Measurements from ENCODE around the gene TPGS2.

TPGS2 gene

GRCh38 chr18:36757081-36757480 is 71.7 kb downstream of the TPGS2 start:
- peak; percentile 15 for DNase-seq (ENCODE audit: low read depth, low spot score)
- TF ChIP-seq ZNF274 (IDR thresholded peaks at IDR 0.05; ENCODE audit: low read depth, low read length) (no peak), YY1 (IDR thresholded peaks at IDR 0.05; ENCODE audit: insufficient read depth, insufficient read length) (no peak), SUZ12 (IDR thresholded peaks at IDR 0.05; ENCODE audit: extremely low read depth, insufficient read depth, insufficient read length) (no peak)
- H3K9ac ChIP-seq (ENCODE audit: insufficient read length, low read depth): no peak overlapping the region
- no peak overlapping the region for H3K4me3 ChIP-seq (ENCODE audit: insufficient read length, low read depth)
- H3K9me3 ChIP-seq (ENCODE audit: insufficient read depth, low read length): no peaks in the 10 kb centered on the region
- no peaks in the 10 kb centered on the region for H3K36me3 ChIP-seq (ENCODE audit: insufficient read depth, insufficient read length, low read length)
- H3K4me1 ChIP-seq (ENCODE audit: insufficient read depth, insufficient read length): no peaks in the 10 kb centered on the region
- H3K27me3 ChIP-seq (ENCODE audit: insufficient read depth, insufficient read length): no peaks in the 10 kb centered on the region

- no peak for TF ChIP-seq ZNF274 (IDR thresholded peaks at IDR 0.05; ENCODE audit: low read depth, low read length)
- no peak for TF ChIP-seq YY1 (IDR thresholded peaks at IDR 0.05; ENCODE audit: insufficient read depth, insufficient read length)
- no peak for TF ChIP-seq SUZ12 (IDR thresholded peaks at IDR 0.05; ENCODE audit: extremely low read depth, insufficient read depth, insufficient read length)
- Histone ChIP-seq H3K9me3 (ENCODE audit: insufficient read depth, low read length) (no peaks in the 10 kb centered on the region), H3K9ac (ENCODE audit: insufficient read length, low read depth) (no peak overlapping the region), H3K4me3 (ENCODE audit: insufficient read length, low read depth) (no peak overlapping the region), H3K4me1 (ENCODE audit: insufficient read depth, insufficient read length) (no peaks in the 10 kb centered on the region), H3K36me3 (ENCODE audit: insufficient read depth, insufficient read length, low read length) (no peaks in the 10 kb centered on the region), H3K27me3 (ENCODE audit: insufficient read depth, insufficient read length) (no peaks in the 10 kb centered on the region)
- no peak for DNase-seq (ENCODE audit: low read depth, low spot score)
These were observed 72.6 kb downstream of the TPGS2 start for GRCh38 chr18:36756242-36756641.

GRCh38 chr18:36752929-36753865 is 75.6 kb downstream of the TPGS2 start:
- DNase-seq (ENCODE audit: low read depth, low spot score): no peak
- no peaks in the 10 kb centered on the region for H3K36me3 ChIP-seq (ENCODE audit: insufficient read depth, insufficient read length, low read length)

GRCh38 chr18:36745219-36745975 is 83.4 kb downstream of the TPGS2 start:
- no peaks in the 10 kb centered on the region for H3K9me3 ChIP-seq (ENCODE audit: insufficient read depth, low read length)
- DNase-seq (ENCODE audit: low read depth, low spot score): no peak
- no peak overlapping the region for H3K9ac ChIP-seq (ENCODE audit: insufficient read length, low read depth)
- no peaks in the 10 kb centered on the region for H3K36me3 ChIP-seq (ENCODE audit: insufficient read depth, insufficient read length, low read length)
- no peaks in the 10 kb centered on the region for H3K4me1 ChIP-seq (ENCODE audit: insufficient read depth, insufficient read length)
- no peak for TF ChIP-seq SUZ12 (IDR thresholded peaks at IDR 0.05; ENCODE audit: extremely low read depth, insufficient read depth, insufficient read length)
- H3K27me3 ChIP-seq (ENCODE audit: insufficient read depth, insufficient read length): no peaks in the 10 kb centered on the region
- H3K4me3 ChIP-seq (ENCODE audit: insufficient read length, low read depth): no peak overlapping the region

More at GRCh38 chr18:36752929-36753865, 75.6 kb downstream of the TPGS2 start:
- Histone ChIP-seq H3K4me1 (ENCODE audit: insufficient read depth, insufficient read length) (no peaks in the 10 kb centered on the region), H3K27me3 (ENCODE audit: insufficient read depth, insufficient read length) (no peaks in the 10 kb centered on the region), H3K9me3 (ENCODE audit: insufficient read depth, low read length) (no peaks in the 10 kb centered on the region), H3K9ac (ENCODE audit: insufficient read length, low read depth) (no peak overlapping the region), H3K4me3 (ENCODE audit: insufficient read length, low read depth) (no peak overlapping the region)
- no peak for TF ChIP-seq SUZ12 (IDR thresholded peaks at IDR 0.05; ENCODE audit: extremely low read depth, insufficient read depth, insufficient read length)
- no peak for TF ChIP-seq YY1 (IDR thresholded peaks at IDR 0.05; ENCODE audit: insufficient read depth, insufficient read length)
- TF ChIP-seq ZNF274 (IDR thresholded peaks at IDR 0.05; ENCODE audit: low read depth, low read length): no peak

GRCh38 chr18:36744261-36744876 is 84.4 kb downstream of the TPGS2 start:
- Histone ChIP-seq H3K36me3 (ENCODE audit: insufficient read depth, insufficient read length, low read length) (no peaks in the 10 kb centered on the region), H3K27me3 (ENCODE audit: insufficient read depth, insufficient read length) (no peaks in the 10 kb centered on the region), H3K4me1 (ENCODE audit: insufficient read depth, insufficient read length) (no peaks in the 10 kb centered on the region), H3K9me3 (ENCODE audit: insufficient read depth, low read length) (no peaks in the 10 kb centered on the region), H3K4me3 (ENCODE audit: insufficient read length, low read depth) (no peak overlapping the region), H3K9ac (ENCODE audit: insufficient read length, low read depth) (no peak overlapping the region)
- DNase-seq (ENCODE audit: low read depth, low spot score): no peak
- no peak for TF ChIP-seq SUZ12 (IDR thresholded peaks at IDR 0.05; ENCODE audit: extremely low read depth, insufficient read depth, insufficient read length)
- no peak for TF ChIP-seq YY1 (IDR thresholded peaks at IDR 0.05; ENCODE audit: insufficient read depth, insufficient read length)
- TF ChIP-seq ZNF274 (IDR thresholded peaks at IDR 0.05; ENCODE audit: low read depth, low read length): no peak
